ENCODE data around the gene MDH2.
"Not testable (repeated sequence)": the region's sequence is repeated elsewhere in the genome, so short reads cannot be mapped to it uniquely, and the experiment has no call there.

GRCh38 chr7:76114742-76115141 lies 66.8 kb downstream of the MDH2 start:
- TF ChIP-seq CTCF (IDR thresholded peaks at IDR 0.05; ENCODE audit: low read depth, low read length, poor library complexity, severe bottlenecking); EZH2phosphoT487 (IDR thresholded peaks at IDR 0.05; ENCODE audit: borderline replicate concordance, low read length): not testable (repeated sequence)

Data from DOHH2 (cell line).